A673 (cell line): ENCODE results near the gene OR8J3.
"Not testable (repeated sequence)": the region's sequence is repeated elsewhere in the genome, so short reads cannot be mapped to it uniquely, and the experiment has no call there.

Source experiments
- CTCF ChIP-seq: fragments of 300-800, 200-600 bp; sonication (generic); conservative IDR thresholded peaks from 2 replicates; pipeline ENCODE4 v1.5.1; 2017; ENCODE audit warnings: low read depth, mild to moderate bottlenecking, antibody characterized with exemption, low read length, moderate library complexity, mixed read lengths
- EZH2 ChIP-seq: fragments of 200-600 bp; sonication (generic); IDR thresholded peaks from 2 replicates; pipeline ENCODE4 v1.6.1; 2017; ENCODE audit warnings: borderline replicate concordance, low read depth, mild to moderate bottlenecking, mixed read lengths, antibody characterized with exemption, low read length; ENCODE audit not compliant: poor library complexity, severe bottlenecking

GRCh38 chr11:56143681-56144080 lies 3.7 kb upstream of the OR8J3 start:
- TF ChIP-seq CTCF, EZH2: not testable (repeated sequence)
